Measurements from ENCODE around the gene GPR18. TPM values are rescaled to one million over a fixed set of nuclear protein-coding genes. Genes with fewer than 3 reads are reported as not detected.

The GPR18 gene
- total and polyA plus RNA-seq, 2 of the 4 experiments (the other 2 are of a cell fraction), result not detected

DNA sequence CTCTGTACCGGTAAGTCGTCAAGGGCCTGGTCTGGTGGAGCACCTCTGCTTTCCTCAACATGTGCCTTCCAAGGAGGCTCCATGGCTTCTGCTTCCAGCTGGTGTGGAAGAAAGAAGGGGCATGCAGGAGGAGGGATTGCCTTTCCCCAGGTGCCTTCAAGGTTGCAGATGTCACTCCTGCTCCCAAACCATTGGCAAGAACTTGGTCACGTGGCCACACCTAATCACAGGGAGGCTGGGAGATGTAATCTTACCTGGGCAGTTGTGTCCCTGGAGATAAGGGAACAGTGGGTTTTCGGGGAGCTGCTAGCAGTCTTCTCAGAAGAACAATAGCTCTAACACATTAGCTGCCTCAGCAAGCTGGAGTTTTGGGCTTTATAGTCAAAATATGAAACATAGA is 9.7 kb upstream of the GPR18 start:
- in situ Hi-C loops (cut with MboI; ENCODE audit: low sequenced_read_pairs) (no loop called here), dilution Hi-C loops (cut with HindIII; ENCODE audit: low sequenced_read_pairs, unreplicated experiment) (no loop called here), intact Hi-C loops (cut with micrococcal nuclease) (loop anchor here (10.0 kb wide), 2 partner anchors 183 to 423 kb away; no protein-coding TSS in a partner anchor)
- Histone ChIP-seq H3K27ac (ENCODE audit: insufficient read depth, low read length) (no peak overlapping the region), H2BK5ac (ENCODE audit: low read depth, low read length, poor library complexity, severe bottlenecking) (no peak overlapping the region), H3K14ac (replicated peaks; ENCODE audit: low read depth, low read length) (no peak overlapping the region), H3K18ac (ENCODE audit: low read depth, low read length) (no peak overlapping the region), H3K56ac (ENCODE audit: extremely low read depth, insufficient read depth, low read length) (no peak overlapping the region), H2AFZ (replicated peaks; ENCODE audit: low read length, poor library complexity) (no peak overlapping the region), H4K91ac (ENCODE audit: insufficient read depth, low read depth, low read length) (no peak overlapping the region), H3K23ac (ENCODE audit: low read depth, low read length) (no peak overlapping the region), H2BK120ac (ENCODE audit: low read depth, low read length) (no peak overlapping the region), H3K79me1 (ENCODE audit: low read depth in 1 of 2, low read length in 2 of 2) (peaks cover 0 to 6% of the 10 kb centered on the region in 2 experiments; a peak in 3 of 4 replicates), H4K20me1 (ENCODE audit: insufficient read depth, low read length) (0 out of 2 replicates have a peak, but pooled peaks cover 5% of the 10 kb centered on the region), H3K9me1 (ENCODE audit: insufficient read depth, low read length) (no peaks in the 10 kb centered on the region), H3K4me3 (ENCODE audit: insufficient read depth, low read depth, low read length) (no peak overlapping the region), H3K4me1 (ENCODE audit: control insufficient read depth, insufficient read depth, low read length) (no peaks in the 10 kb centered on the region), H3K4me2 (ENCODE audit: low read depth, low read length) (no peak overlapping the region), H3K4ac (ENCODE audit: low read depth, low read length) (no peak overlapping the region), H3K9me3 (ENCODE audit: control insufficient read depth, insufficient read depth, low read length) (no peaks in the 10 kb centered on the region; the same call in none of the 2 replicates), H2AK5ac (ENCODE audit: low read depth, low read length) (no peak overlapping the region), H4K8ac (ENCODE audit: low read depth in 2 of 2, low read length in 2 of 2) (no peak overlapping the region), H3K9ac (ENCODE audit: low read depth, low read length) (no peak overlapping the region), H3K36me3 (ENCODE audit: control insufficient read depth, insufficient read depth, low read length) (peaks cover 5% of the 10 kb centered on the region), H4K5ac (ENCODE audit: low read depth, low read length) (no peak overlapping the region), H2BK15ac (ENCODE audit: low read depth, low read length) (no peak overlapping the region), H2BK20ac (ENCODE audit: low read depth, low read length) (no peak overlapping the region), H2AK9ac (replicated peaks; ENCODE audit: low read depth, low read length, poor library complexity) (no peak overlapping the region), H3K27me3 (ENCODE audit: control insufficient read depth, insufficient read depth, low read length) (no peaks in the 10 kb centered on the region)
- DNase-seq (no peak), ATAC-seq (ENCODE audit: low read depth) (no peak)
- no TSS peak for BruUV-seq (replicated peaks)
- TF ChIP-seq NFE2L2 (IDR thresholded peaks at IDR 0.05; ENCODE audit: low read depth, low read length) (no peak), MXI1 (IDR thresholded peaks at IDR 0.05; ENCODE audit: borderline replicate concordance, low read depth, low read length) (no peak), BHLHE40 (IDR thresholded peaks at IDR 0.05; ENCODE audit: low read depth, low read length) (no peak), CHD1 (IDR thresholded peaks at IDR 0.05; ENCODE audit: low read depth, low read length) (no peak), SMC3 (IDR thresholded peaks at IDR 0.05; ENCODE audit: low read depth, low read length) (no peak), POLR2A (IDR thresholded peaks at IDR 0.05; ENCODE audit: low read depth, low read length) (no peak), CEBPB (IDR thresholded peaks at IDR 0.05; ENCODE audit: low read depth, low read length) (no peak), FOS (IDR thresholded peaks at IDR 0.05; ENCODE audit: low read depth, low read length) (no peak), RCOR1 (IDR thresholded peaks at IDR 0.05; ENCODE audit: insufficient replicate concordance, low read length) (no peak), RAD21 (IDR thresholded peaks at IDR 0.05; ENCODE audit: low read length) (no peak), MAZ (IDR thresholded peaks at IDR 0.05; ENCODE audit: borderline replicate concordance, low read depth, low read length) (no peak), RFX5 (IDR thresholded peaks at IDR 0.05; ENCODE audit: low read depth, low read length) (no peak)
- TF ChIP-seq, protein P1, sequence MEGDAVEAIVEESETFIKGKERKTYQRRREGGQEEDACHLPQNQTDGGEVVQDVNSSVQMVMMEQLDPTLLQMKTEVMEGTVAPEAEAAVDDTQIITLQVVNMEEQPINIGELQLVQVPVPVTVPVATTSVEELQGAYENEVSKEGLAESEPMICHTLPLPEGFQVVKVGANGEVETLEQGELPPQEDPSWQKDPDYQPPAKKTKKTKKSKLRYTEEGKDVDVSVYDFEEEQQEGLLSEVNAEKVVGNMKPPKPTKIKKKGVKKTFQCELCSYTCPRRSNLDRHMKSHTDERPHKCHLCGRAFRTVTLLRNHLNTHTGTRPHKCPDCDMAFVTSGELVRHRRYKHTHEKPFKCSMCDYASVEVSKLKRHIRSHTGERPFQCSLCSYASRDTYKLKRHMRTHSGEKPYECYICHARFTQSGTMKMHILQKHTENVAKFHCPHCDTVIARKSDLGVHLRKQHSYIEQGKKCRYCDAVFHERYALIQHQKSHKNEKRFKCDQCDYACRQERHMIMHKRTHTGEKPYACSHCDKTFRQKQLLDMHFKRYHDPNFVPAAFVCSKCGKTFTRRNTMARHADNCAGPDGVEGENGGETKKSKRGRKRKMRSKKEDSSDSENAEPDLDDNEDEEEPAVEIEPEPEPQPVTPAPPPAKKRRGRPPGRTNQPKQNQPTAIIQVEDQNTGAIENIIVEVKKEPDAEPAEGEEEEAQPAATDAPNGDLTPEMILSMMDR (conservative IDR thresholded peaks at IDR 0.05; ENCODE audit: low read depth, low read length), result no peak
- TF ChIP-seq, protein P2, sequence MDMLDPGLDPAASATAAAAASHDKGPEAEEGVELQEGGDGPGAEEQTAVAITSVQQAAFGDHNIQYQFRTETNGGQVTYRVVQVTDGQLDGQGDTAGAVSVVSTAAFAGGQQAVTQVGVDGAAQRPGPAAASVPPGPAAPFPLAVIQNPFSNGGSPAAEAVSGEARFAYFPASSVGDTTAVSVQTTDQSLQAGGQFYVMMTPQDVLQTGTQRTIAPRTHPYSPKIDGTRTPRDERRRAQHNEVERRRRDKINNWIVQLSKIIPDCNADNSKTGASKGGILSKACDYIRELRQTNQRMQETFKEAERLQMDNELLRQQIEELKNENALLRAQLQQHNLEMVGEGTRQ (IDR thresholded peaks at IDR 0.05; ENCODE audit: low read depth, low read length), result no peak
- WGBS, 2 experiments (ENCODE audit: extremely low coverage in 2 of 2, insufficient read length in 1 of 2), result 100% methylated on average over 1 of the region's 4 CpGs; no CpG with 5 or more reads in 1 of the 2 experiments
- ChIA-PET POLR2A (ENCODE audit: unreplicated experiment) (no interaction called here), CTCF (interaction anchor here (0.8 to 4.5 kb wide), 5 partner anchors 10 to 169 kb away, joined by 3 to 85 read pairs (median 13); no protein-coding TSS in a partner anchor)

Data from IMR-90 (cell line).